Measurements from ENCODE around the gene POLR1A. TPM values are rescaled to one million over a fixed set of nuclear protein-coding genes. Genes with fewer than 3 reads are reported as not detected.

Gene POLR1A
- total RNA-seq, 1 donor from 2014 or later, result 23.8 TPM

GRCh38 chr2:85976106-85976920 lies 129.4 kb downstream of the POLR1A start:
- Mint-ChIP-seq H3K27ac (no peak overlapping the region), H3K27me3 (ENCODE audit: insufficient read depth, low read depth) (peaks cover 3% of the 10 kb centered on the region), H3K9me3 (peaks cover 3% of the 10 kb centered on the region), H3K4me3 (no peak overlapping the region), H3K4me1 (no peaks in the 10 kb centered on the region), H3K36me3 (no peaks in the 10 kb centered on the region)
- Histone ChIP-seq H3K9ac (no peak overlapping the region), H3K36me3 (no peaks in the 10 kb centered on the region), H3K4me1 (no peaks in the 10 kb centered on the region), H3K27me3 (no peaks in the 10 kb centered on the region), H3K79me2 (ENCODE audit: low read depth) (no peaks in the 10 kb centered on the region), H2AFZ (replicated peaks) (no peak overlapping the region), H3K9me3 (ENCODE audit: low read depth) (no peaks in the 10 kb centered on the region), H4K20me1 (ENCODE audit: low read depth) (no peaks in the 10 kb centered on the region), H3F3A (ENCODE audit: low read depth) (no peaks in the 10 kb centered on the region), H3K4me3 (no peak overlapping the region), H3K27ac (no peak overlapping the region), H3K4me2 (no peak overlapping the region)
- no peak for TF ChIP-seq EZH2phosphoT487 (IDR thresholded peaks at IDR 0.05)
- no peak for TF ChIP-seq EZH2 (IDR thresholded peaks at IDR 0.05)
- TF ChIP-seq, protein P1, sequence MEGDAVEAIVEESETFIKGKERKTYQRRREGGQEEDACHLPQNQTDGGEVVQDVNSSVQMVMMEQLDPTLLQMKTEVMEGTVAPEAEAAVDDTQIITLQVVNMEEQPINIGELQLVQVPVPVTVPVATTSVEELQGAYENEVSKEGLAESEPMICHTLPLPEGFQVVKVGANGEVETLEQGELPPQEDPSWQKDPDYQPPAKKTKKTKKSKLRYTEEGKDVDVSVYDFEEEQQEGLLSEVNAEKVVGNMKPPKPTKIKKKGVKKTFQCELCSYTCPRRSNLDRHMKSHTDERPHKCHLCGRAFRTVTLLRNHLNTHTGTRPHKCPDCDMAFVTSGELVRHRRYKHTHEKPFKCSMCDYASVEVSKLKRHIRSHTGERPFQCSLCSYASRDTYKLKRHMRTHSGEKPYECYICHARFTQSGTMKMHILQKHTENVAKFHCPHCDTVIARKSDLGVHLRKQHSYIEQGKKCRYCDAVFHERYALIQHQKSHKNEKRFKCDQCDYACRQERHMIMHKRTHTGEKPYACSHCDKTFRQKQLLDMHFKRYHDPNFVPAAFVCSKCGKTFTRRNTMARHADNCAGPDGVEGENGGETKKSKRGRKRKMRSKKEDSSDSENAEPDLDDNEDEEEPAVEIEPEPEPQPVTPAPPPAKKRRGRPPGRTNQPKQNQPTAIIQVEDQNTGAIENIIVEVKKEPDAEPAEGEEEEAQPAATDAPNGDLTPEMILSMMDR (IDR thresholded peaks at IDR 0.05), result no peak
- no peak for DNase-seq (ENCODE audit: low spot score)

GRCh38 chr2:85975581-85975980 lies 130.1 kb downstream of the POLR1A start:
- TF ChIP-seq EZH2phosphoT487 (IDR thresholded peaks at IDR 0.05) (no peak), EZH2 (IDR thresholded peaks at IDR 0.05) (no peak)
- TF ChIP-seq, protein P1 (IDR thresholded peaks at IDR 0.05), result no peak
- H3K27me3 ChIP-seq, result no peaks in the 10 kb centered on the region
- no peaks in the 10 kb centered on the region for H4K20me1 ChIP-seq (ENCODE audit: low read depth)
- Mint-ChIP-seq H3K9me3 (peaks cover 2% of the 10 kb centered on the region), H3K27me3 (ENCODE audit: insufficient read depth, low read depth) (peaks cover 2% of the 10 kb centered on the region), H3K27ac (no peak overlapping the region), H3K4me3 (no peak overlapping the region), H3K36me3 (no peaks in the 10 kb centered on the region), H3K4me1 (no peaks in the 10 kb centered on the region)
- no peaks in the 10 kb centered on the region for H3F3A ChIP-seq (ENCODE audit: low read depth)
- H3K9ac ChIP-seq, result no peak overlapping the region
- H3K4me1 ChIP-seq, result no peaks in the 10 kb centered on the region
- no peaks in the 10 kb centered on the region for H3K9me3 ChIP-seq (ENCODE audit: low read depth)
- no peak overlapping the region for H3K27ac ChIP-seq
- H3K36me3 ChIP-seq, result no peaks in the 10 kb centered on the region
- DNase-seq (ENCODE audit: low spot score), result no peak
- no peak overlapping the region for H3K4me2 ChIP-seq
- no peak overlapping the region for H2AFZ ChIP-seq (replicated peaks)
- no peaks in the 10 kb centered on the region for H3K79me2 ChIP-seq (ENCODE audit: low read depth)
- H3K4me3 ChIP-seq, result no peak overlapping the region

DNA sequence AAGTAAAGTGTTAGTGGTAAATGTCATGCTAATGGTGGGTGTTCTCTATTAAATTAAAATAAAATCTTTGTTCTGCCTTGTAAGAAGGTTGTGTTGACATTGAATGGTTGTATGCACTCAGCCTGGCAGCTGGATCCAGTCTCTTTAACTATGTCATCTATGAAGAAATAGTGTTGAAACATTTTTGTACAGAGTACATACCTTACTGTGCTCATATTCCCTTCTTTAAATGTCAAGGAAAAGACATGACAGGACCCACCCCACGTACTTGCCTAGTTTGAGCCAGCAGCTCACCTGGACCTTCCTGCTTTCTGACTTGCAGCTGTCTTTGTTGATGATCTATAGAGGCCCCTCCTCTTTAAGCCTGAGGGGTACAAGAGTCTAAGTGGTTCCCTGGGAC lies 131.3 kb downstream of the POLR1A start:
- Histone ChIP-seq H2AFZ (replicated peaks) (no peak overlapping the region), H3K27ac (no peak overlapping the region), H3K4me3 (no peak overlapping the region), H3K9me3 (ENCODE audit: low read depth) (no peaks in the 10 kb centered on the region), H3K9ac (no peak overlapping the region), H3K4me1 (no peaks in the 10 kb centered on the region), H3K4me2 (no peak overlapping the region), H3F3A (ENCODE audit: low read depth) (no peaks in the 10 kb centered on the region), H3K36me3 (no peaks in the 10 kb centered on the region), H3K27me3 (no peaks in the 10 kb centered on the region), H4K20me1 (ENCODE audit: low read depth) (no peaks in the 10 kb centered on the region), H3K79me2 (ENCODE audit: low read depth) (no peaks in the 10 kb centered on the region)
- Mint-ChIP-seq H3K9me3 (peaks cover 1% of the 10 kb centered on the region), H3K4me1 (no peaks in the 10 kb centered on the region), H3K4me3 (no peak overlapping the region), H3K27ac (no peak overlapping the region), H3K27me3 (ENCODE audit: insufficient read depth, low read depth) (no peaks in the 10 kb centered on the region), H3K36me3 (no peaks in the 10 kb centered on the region)
- DNase-seq (ENCODE audit: low spot score), result no peak
- TF ChIP-seq, protein P1 (IDR thresholded peaks at IDR 0.05), result no peak
- no peak for TF ChIP-seq EZH2 (IDR thresholded peaks at IDR 0.05)
- TF ChIP-seq EZH2phosphoT487 (IDR thresholded peaks at IDR 0.05), result no peak
